Urinary bladder (tissue), 4 donors: ENCODE measurements around the gene FAM111B. TPM values are rescaled to one million over a fixed set of nuclear protein-coding genes. Genes with fewer than 3 reads are reported as not detected.
"Not testable (repeated sequence)": the region's sequence is repeated elsewhere in the genome, so short reads cannot be mapped to it uniquely, and the experiment has no call there.

Experiments
- DNase-seq: peaks from one replicate; pipeline ENCODE4 v3.0.0-alpha.2; 2015; ENCODE audit errors: extremely low spot score
- H3K27ac ChIP-seq: one replicate; pipeline ENCODE4 v1.5.1; 2013; ENCODE audit warnings: low read depth, mild to moderate bottlenecking, moderate library complexity
- H3K36me3 ChIP-seq: one replicate; pipeline ENCODE4 v1.6.1; 2013; ENCODE audit warnings: mild to moderate bottlenecking, moderate library complexity; ENCODE audit not compliant: insufficient read depth
- H3K4me1 ChIP-seq: one replicate; pipeline ENCODE4 v1.6.1; 2013; ENCODE audit warnings: mild to moderate bottlenecking, moderate library complexity; ENCODE audit not compliant: insufficient read depth
- H3K4me3 ChIP-seq: one replicate; pipeline ENCODE4 v1.5.1; 2013; ENCODE audit warnings: low read depth, low read length
- WGBS: extraction: QIAGEN DNeasy Blood & Tissue Kit; methylation state at CpG from one replicate; pipeline ENCODE4 v1.1.7; 2013; 5-methylcytosine and 5-hydroxymethylcytosine counted together
- polyA plus RNA-seq: library from polyadenylated mRNA; stranded (reverse); fragments of 200-250 nt; gene quantifications from one replicate; pipeline ENCODE4 v1.2.3, GENCODE V29; 2013
- total RNA-seq: library from RNA; depleted of rRNA; stranded (reverse); fragments of >200 nt; gene quantifications from one replicate; pipeline ENCODE4 v1.2.3, GENCODE V29; 2014
- donor health status: healthy with polysubstance abuse.
- donor health status: healthy.

The FAM111B gene, protein sequence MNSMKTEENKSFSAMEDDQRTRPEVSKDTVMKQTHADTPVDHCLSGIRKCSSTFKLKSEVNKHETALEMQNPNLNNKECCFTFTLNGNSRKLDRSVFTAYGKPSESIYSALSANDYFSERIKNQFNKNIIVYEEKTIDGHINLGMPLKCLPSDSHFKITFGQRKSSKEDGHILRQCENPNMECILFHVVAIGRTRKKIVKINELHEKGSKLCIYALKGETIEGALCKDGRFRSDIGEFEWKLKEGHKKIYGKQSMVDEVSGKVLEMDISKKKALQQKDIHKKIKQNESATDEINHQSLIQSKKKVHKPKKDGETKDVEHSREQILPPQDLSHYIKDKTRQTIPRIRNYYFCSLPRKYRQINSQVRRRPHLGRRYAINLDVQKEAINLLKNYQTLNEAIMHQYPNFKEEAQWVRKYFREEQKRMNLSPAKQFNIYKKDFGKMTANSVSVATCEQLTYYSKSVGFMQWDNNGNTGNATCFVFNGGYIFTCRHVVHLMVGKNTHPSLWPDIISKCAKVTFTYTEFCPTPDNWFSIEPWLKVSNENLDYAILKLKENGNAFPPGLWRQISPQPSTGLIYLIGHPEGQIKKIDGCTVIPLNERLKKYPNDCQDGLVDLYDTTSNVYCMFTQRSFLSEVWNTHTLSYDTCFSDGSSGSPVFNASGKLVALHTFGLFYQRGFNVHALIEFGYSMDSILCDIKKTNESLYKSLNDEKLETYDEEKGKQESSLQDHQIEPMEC
- 25.9 TPM for total RNA-seq
- 0.23 TPM for polyA plus RNA-seq

DNA sequence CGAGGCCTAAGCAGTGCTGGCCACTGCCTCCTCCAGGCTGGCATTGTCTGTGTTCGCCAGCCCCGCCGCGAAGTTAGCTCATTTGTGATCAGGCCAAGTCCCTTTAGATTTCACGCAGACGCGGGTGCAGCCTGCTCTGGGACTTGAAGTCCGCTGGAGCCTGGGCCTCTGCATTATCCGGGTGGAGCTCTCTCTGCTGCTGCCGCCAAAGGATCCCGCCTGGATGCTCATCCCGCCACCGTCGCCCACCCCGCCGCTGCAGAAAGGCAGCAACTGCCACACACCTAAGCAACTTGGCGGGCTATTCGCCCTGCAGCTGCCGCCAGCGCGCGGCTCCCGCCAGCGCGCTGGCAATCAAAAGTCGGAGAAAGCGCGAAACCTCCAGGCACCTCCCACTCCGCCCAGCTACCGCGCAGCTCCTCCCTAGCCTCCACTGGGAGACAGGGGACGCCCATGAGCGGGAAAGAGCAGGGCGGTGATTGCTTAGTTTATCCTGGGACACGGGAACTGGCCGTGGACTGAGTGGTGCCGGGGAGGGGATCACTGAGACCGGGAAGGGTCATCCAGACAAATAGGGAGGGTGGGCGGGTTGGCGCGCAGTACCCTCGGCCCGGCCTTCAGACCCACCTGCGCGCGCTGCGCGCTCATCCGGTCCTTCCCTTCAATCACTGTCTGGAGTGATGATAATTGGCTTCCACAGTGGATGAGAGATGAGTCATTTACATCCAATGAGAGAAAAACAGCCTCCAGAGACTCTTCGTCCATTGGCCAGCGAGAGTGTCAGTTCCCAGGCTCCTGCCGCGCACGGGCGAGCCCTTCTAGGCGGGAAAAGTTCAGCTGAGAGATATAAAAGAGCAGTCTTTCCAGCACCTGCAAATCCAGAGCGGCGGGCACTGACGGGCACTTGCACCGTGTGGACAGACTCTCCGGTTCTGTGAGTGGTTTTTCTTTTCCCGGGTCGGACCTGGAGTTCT lies at the start of gene FAM111B:
TSS of gene FAM111B (plus strand) at position 875 of the 974 bp plus-strand sequence. CDS start 2,389 bp downstream, outside the sequence.
- Histone ChIP-seq H3K4me3 (peak within 1 kb of the TSS; percentile 30), H3K4me1 (no peaks in the 10 kb centered on the region), H3K36me3 (no peaks in the 10 kb centered on the region), H3K27ac (no peak within 1 kb of the TSS)
- DNase-seq, result peak; percentile 85
- under 1% methylated on average over 64 of the region's 64 CpGs for WGBS

GRCh38 chr11:59058120-59059033 lies 48.7 kb upstream of the FAM111B start:
- 7% methylated on average over 27 of the region's 27 CpGs for WGBS
- H3K4me1 ChIP-seq, H3K4me3 ChIP-seq, H3K27ac ChIP-seq, H3K36me3 ChIP-seq: not testable (repeated sequence)
- peak; percentile 31 for DNase-seq

- H3K4me3 ChIP-seq, H3K36me3 ChIP-seq, H3K4me1 ChIP-seq, H3K27ac ChIP-seq, DNase-seq: not testable (repeated sequence)
- 61% methylated on average over 3 of the region's 3 CpGs for WGBS
These were observed 46.9 kb upstream of the FAM111B start for GRCh38 chr11:59060096-59060495.

- WGBS, result 47% methylated on average over 56 of the region's 56 CpGs
- no peak for DNase-seq
These were observed 44.2 kb upstream of the FAM111B start for GRCh38 chr11:59062602-59063529.

GRCh38 chr11:59063996-59064727 lies 42.9 kb upstream of the FAM111B start:
- DNase-seq, H3K4me1 ChIP-seq, H3K36me3 ChIP-seq, H3K4me3 ChIP-seq, H3K27ac ChIP-seq: not testable (repeated sequence)
- 75% methylated on average over 14 of the region's 14 CpGs for WGBS

More at GRCh38 chr11:59062602-59063529, 44.2 kb upstream of the FAM111B start:
- Histone ChIP-seq H3K27ac (no peak overlapping the region), H3K4me1 (no peaks in the 10 kb centered on the region), H3K36me3 (no peaks in the 10 kb centered on the region), H3K4me3 (no peak overlapping the region)

- 71% methylated on average over 1 of the region's 1 CpG for WGBS
These were observed 38.0 kb upstream of the FAM111B start for GRCh38 chr11:59069087-59069486.

GRCh38 chr11:59076876-59077571 lies 30.0 kb upstream of the FAM111B start:
- 86% methylated on average over 8 of the region's 8 CpGs for WGBS
- no peak for DNase-seq
- Histone ChIP-seq H3K4me1 (no peaks in the 10 kb centered on the region), H3K4me3 (no peak overlapping the region), H3K36me3 (no peaks in the 10 kb centered on the region), H3K27ac (no peak overlapping the region)

More at GRCh38 chr11:59069087-59069486, 38.0 kb upstream of the FAM111B start:
- DNase-seq, result no peak
- no peak overlapping the region for H3K4me3 ChIP-seq
- H3K27ac ChIP-seq, result no peak overlapping the region
- H3K36me3 ChIP-seq, result no peaks in the 10 kb centered on the region
- no peaks in the 10 kb centered on the region for H3K4me1 ChIP-seq

GRCh38 chr11:59078435-59078834 lies 28.6 kb upstream of the FAM111B start:
- DNase-seq, result no peak
- no peak overlapping the region for H3K4me3 ChIP-seq
- H3K36me3 ChIP-seq, result no peaks in the 10 kb centered on the region
- no peak overlapping the region for H3K27ac ChIP-seq
- 68% methylated on average over 2 of the region's 2 CpGs for WGBS
- H3K4me1 ChIP-seq, result no peaks in the 10 kb centered on the region

DNA sequence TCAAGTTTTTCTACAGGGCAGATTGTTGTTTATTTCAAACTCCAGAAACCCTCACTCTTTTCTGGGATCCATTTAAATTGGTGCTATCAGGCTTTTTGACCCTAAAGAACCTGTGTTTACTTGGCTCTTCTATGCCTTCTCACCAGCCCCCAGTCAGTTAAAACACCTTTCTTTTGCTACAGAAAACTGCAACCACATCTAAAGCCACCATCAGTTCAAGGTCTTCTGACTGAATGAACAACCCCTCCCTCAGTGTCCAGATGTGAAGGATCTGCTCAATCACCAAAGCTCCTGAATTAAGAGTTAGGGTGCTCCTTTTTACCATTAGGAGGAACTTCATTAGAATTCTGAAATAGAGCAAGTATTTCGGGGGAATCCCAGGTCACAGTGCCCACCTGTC lies 28.0 kb upstream of the FAM111B start:
- Histone ChIP-seq H3K27ac (no peak overlapping the region), H3K36me3 (no peaks in the 10 kb centered on the region), H3K4me3 (no peak overlapping the region), H3K4me1 (no peaks in the 10 kb centered on the region)
- WGBS, result 92% methylated on average over 1 of the region's 1 CpG
- no peak for DNase-seq

GRCh38 chr11:59080421-59080820 lies 26.6 kb upstream of the FAM111B start:
- not testable (repeated sequence) for H3K27ac ChIP-seq, DNase-seq, H3K36me3 ChIP-seq, H3K4me1 ChIP-seq, H3K4me3 ChIP-seq
- WGBS, result 88% methylated on average over 2 of the region's 2 CpGs
